Stimulated activated CD8-positive, alpha-beta memory T cell treated with anti-CD3 and anti-CD28 coated beads, Interleukin-7, amount 100 ng/mL, for 1 hour (primary cell): ENCODE results near the gene PARVA.

Source experiments
- DNase-seq, 2 donors: peaks; one replicate each; pipeline ENCODE4 v3.0.0-alpha.2; 2020; ENCODE audit warnings: low read depth in 2 of 2

The PARVA gene

DNA sequence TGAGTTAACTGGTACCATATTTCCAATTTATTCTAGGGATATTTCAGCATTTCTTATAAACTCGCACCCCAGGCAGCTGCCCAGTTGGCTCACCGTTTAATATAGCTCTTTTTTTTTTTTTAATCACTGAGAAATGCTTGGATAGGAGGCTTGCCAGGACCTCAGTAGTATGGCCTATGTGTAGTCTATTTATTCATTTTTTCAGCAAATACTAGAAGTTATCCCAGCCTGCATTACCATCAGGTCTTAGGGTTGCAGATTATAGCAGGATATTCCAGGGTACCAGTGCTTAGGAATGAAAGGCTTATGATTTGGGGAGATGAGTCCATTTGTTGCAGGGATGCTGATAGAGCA, 26.6 kb downstream of the PARVA start:
- DNase-seq = no peak

DNA sequence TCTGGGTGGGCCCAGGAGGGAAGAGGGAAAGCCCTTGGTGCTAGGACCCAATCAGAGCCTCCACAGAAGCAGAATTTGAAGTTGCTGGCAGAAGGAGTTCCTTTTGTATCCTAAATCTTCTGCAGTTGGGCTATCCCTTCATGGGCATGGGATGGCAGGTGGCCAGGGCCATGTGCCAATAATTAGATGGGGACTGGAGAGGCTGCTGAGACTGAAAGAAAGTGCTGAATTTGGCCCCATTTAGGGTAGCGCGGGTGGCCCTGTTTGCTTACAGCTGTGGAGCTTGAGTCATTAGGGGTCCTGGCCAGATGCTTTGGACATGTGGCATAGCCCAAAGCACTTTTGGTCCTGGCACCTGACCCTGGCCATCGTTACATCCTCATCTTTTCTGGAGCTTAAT, 27.1 kb downstream of the PARVA start:
- DNase-seq = no peak

DNA sequence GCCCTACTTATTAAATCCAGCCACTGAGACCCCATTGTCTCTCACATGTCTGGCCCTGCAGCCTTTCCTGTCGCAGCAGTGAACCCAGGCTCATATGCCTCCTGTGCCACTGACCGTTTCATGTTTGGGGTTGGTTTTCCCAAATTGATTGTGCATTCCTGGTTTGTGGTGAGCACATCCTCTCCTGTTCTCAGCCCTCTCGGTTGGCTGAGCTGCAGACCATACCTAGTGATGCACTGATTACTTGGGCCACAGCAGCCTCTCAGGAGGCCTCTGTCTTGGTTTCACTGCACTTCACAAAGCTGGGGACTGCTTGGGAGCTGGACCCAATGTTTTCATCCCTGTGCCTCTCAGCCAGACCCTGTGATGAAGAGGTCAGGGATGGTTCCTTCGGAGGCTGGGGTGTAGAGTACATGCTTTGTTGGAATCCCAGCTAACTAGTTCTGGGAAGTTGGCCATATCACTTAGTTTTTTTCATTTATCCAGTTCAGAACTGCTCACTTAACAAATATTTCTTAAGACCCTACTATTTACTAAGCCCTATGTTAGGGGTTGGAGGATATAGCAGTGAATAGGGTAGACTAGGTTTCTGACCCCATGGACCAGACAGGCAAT, 30.9 kb downstream of the PARVA start:
- no peak for DNase-seq

DNA sequence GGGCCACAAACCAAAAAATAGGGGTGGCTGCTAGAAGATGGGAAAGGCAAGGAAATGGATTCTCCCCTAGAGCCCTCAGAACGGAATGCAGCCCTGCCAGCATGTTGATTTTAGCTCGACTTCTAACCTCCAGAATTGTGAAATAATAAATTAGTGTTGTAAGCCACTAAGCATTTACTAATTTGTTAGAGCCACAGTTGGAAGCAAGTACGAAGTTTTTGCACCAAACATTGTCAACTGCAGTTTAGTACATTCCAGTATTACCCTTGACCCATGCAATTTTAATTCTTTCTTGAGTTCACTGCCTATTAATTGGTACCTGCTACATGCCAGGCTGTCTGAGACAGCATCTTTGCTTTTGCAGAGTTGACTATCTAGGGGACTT, 32.2 kb downstream of the PARVA start:
- no peak for DNase-seq

DNA sequence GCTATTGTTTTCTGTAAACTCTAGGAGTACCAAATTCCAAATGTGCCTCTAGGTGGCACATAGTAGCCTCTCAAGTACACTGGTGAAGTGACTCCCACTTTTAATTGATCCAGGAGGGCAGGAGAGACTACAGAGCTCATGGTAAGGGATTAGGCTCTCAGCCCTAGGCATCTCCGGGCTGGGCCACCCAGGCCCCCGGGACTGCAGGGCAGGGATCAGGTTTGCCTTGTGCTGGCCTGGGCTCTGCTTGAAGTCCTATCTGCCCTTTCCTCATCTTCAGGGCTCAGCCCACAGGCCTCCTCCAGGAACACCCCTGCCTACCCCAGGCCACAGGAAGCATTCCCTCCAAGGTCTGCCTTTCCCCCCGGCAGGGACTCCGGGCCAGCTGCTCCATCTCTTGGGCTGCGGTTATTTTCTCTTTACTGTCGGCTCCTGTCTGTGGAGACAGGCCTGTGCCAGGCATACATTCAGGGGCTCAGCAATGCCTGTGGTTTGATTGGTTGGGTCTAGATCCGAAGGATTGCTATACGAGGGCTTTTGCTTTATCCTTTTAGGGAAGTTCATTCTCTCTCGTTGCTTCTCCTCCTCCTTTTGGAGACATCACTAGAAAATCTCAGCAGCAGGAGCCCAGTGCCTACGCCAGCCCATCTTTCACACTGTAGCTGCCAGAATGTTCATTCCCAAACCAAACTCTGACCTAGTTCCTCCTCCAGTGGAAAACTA, 32.8 kb downstream of the PARVA start:
- no peak for DNase-seq

DNA sequence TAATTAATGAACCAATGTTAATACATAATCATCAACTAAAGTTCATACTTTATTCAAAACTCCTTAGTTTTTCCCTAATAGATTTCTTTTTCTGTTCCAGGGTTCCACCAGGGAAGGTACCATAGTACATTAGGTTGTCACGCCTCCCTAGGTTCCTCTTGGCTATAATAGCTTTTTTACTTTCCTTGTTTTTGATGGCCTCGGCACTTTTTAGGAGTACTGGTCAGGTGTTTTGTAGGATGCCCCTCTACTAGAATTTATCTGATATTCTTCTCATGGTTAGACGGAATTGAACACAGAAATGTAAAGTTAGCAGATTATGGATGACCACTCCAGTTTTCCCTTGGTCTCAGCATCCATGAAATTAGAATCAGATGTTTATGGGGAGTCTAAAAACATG, 34.0 kb downstream of the PARVA start:
- no peak for DNase-seq

DNA sequence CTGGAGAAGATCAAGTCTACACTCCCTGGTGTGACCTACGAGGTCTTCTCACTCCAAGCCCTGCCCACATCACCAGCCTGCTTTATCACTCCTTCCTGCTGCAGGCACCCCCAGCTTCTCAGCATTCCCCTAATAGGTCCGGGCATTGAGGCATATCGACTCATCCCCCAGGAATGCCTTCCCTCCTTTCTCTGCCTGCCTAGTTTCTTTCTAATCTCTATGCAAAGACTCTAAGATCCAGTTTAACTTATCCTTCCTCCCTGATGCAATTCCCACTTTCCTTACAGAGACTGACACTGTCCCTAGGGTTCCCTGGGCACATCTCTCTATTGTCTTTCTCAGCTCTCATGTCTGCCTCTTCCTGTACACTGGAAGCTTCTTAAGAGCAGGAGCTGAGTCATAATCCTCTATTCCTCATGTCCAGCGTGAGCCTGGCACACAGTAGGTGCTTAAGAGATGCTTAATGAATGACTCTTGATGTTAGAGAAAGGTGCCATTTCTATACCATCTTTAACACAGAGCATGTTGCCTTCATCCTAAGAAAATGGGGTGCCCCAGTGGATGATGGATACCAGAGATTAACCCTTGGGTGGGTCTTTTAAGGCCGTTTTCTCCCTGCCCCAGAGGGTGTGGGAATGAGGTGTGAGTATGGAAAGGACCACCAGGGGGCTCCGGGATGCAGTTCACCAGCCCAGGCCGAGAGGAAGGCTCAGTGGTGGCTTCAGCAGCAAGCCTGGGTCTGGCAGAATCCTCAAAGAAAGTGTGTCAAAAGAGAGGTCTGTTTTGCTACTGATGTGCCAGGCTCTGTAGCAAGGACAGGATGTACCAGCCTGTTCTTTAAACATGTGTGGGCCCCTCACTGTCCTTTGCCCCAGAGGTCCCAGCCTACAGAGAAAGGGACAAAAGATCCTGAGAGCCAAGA, 34.7 kb downstream of the PARVA start:
- DNase-seq = no peak

DNA sequence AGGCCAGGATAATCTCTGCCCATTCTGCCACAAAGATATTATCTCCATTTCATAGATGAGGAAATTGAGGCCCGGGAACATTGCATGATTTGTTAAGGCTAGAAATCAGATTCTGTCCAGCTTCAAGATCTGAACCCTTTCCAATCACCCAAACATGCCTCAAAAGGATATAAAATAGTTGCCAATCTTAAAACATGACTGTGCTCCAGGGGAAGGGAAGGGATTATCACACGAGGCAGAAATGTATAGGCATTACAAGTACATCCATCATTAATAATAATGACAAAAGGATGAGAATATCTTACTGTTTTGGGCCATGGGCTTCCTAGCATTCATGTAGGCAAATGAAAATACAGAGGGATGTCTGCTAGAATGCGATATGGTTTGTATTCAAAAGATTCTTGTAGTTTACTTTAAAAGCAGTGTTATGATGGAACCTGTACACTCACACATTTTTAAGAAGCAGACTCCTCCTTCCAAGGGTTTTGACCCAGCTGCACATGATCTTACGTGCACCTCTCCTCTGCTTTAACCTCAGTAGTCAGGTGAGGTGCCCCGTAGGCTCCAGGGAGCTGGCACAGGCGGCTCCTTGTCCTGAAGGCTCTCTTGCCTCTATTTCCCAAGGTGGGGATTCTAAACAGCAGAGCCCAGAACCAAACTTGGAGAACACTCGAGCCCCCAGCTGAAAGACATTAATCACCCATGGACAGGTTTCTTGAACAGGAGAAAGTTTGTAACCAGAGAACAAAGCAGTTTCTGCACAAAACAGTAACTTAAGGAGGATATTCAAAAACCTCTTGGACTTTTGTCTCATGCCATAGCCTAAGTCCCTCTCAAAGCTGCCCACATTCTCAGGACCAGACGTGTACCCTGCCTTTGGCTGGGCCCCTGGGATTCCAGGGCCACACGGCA, 36.0 kb downstream of the PARVA start:
- DNase-seq = no peak

DNA sequence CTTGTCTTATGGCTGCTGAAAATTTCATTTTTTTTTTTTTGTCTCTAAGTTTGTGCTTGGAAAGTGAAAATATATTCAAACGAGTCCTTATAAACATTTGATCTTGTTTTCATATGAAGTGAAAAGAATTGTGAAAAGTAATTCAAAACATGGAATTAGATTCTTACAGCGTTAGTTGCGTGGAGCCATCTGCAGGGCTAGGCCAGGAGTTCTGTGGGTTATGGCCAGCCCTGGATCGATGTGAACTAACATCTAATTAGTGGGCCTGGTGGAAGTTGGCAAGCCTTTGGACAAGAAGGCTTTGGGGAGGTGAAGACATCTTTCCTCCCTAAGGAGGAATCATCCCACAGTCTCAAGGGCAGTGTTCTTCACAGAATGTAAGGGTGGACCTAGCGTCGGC, 37.2 kb downstream of the PARVA start:
- DNase-seq = no peak

DNA sequence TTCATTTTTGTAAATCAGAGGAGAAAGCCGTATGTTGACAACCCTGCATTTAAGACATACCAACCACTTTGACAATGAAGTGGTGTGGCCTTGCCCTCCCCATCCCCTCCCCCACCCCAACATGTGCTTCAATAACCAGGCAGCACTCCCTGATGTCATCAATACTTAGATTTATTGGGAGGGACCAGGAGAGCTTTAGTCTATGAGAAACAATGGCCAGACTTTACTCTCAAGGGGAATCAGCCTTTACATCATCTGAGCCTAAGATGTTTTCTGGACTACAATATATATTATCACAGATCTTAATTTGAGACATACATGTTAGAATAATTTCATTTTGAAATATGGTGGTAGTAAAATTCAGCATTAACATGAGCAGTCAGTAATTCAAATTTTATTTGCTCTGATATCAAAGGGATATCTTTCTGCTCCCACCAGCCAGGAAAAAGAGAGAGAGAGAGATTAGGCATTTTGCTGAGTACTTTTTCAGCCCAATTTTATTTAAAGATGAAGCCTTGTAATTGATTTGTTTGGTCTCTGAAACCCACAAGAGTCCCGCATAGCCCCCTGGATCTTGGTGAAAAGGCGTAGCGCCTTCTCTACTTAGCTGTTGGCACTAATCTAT, 38.1 kb downstream of the PARVA start:
- DNase-seq = no peak

DNA sequence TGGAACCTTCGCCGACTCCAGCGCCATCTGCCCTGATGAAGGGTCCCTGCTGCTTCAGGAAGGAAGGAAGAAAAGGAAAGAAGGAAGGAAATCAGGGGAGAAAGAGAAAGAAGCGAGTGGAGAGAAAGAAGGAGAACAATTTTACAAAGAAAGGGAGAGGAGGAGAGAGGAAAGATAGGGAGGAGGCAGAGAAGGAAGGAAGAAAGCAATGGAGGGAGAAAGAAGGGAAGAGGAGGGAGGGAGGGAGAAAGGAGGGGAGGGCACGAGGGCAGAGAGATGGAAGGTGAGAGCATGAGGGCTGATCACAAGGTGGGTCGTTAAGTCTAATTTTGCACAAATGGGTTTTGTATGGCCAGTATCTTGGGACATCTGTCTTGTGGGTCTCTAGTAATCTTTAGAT, 39.2 kb downstream of the PARVA start:
- no peak for DNase-seq

DNA sequence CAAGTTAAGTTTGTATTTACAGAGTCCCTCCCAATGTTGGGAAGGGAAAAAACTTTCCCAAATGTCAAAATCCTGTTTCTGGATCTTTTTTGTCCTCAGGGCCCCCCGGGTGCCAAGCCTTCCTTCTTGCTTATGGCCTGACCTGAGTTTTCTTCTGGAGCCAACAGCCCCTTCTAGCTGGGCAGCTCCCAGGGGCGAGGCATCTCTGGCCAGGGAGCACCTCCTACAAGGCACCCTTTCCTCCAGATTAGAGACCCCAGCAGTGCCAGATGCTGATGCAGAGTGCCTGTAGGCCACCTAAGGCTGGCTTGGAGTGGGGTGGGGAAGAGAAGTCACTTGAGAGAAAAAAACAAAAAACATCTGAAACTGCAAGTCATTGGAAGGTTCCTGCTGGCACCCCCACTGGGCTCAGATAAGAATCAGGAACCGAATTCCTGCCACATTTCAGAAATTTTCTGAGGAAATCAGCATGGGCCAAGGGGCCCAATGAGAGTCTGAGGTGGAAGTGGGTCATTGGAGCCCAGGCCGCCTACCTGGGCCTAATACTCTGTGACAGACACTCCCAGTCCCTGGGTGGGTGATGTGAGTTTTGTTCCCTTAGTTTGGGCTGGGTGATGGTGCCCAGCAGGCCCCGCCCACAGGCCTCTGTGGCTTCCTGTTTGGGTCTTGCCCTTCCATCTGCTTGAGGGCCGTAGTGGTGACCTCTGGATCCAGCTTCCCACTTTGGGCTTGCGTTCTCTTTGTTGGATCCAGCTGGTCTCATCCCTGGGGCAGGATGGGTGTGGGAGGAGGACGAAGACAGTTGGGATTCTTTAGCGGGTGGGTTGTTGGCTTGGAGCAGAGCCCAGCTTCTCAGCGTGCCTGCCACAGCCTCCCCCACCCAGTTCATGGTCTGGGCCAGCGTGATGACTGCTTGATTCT, 40.6 kb downstream of the PARVA start:
- DNase-seq = no peak

DNA sequence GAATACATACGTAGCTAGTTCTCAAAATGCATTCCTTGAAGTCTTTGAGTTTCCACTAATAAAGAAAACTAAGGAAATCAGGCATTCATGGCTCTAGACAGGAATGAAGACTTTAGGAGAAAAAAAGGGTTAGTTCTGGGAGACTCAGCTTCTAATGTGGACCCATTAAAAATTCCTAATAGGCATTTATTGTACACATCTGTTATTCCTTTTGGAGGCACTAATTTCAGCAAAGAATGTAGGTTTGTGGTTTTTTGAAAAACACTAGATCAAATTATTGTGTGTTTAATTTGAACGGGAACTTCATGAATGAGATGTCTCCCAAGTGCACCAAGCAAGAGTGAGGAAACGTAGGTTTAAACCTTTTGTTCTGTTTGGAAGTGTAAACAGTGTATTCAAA, 42.7 kb downstream of the PARVA start:
- no peak for DNase-seq

DNA sequence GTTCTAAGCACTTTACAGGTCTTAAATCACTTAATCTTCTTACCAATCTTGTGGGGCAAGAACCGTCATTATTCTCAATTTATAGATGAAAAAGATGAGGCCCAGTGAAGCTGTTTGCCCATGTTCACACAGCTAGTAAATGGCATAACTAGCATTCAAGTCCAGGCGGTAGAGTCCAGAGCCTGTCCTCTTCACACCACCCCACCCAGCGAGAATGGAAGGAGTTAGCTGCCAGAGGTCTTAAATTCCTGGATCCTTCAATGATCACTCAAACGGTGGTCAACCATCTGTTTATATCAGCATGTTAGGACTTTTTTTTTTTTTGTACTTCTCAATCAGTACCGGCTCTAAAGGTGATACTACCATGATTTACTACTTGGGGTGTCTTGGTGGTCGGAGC, 43.3 kb downstream of the PARVA start:
- no peak for DNase-seq

DNA sequence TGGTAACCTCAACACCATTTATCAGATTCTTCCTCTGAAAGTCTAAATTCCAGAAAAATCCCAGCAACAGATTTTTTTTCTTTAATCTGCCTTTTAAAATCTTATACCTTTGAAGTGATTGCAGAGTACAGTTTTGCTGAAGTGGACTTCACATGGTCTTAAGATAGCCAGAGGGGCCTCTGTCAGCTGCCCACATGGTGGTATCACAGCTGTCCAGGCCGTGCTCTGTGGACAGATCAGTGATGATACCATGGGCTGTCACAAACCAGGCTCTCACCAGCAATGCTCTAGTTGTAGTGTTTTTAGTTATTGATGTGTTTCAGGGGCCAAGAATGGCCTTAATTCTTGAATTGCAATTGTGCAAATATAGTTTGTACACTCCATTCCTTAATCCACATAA, 44.0 kb downstream of the PARVA start:
- DNase-seq = no peak

DNA sequence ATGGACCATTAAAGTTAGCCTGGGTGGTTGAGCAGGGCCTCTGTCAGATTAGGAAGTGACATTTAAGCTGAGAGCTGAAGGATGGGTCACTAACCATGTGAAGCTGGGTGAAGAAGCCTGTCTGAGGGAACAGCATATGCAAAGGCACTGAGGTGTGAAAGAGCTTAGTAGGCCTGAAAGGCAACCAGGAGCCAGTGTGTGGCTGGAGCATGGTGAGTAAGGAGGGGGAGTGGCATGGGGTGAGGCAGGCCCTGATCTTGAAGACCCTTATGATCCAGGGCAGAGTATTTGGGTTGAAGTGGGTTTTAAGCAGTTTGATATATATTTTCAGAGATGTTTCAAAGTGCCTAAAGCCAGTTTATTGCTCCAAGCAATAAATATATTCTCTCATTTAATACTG, 48.8 kb downstream of the PARVA start:
- no peak for DNase-seq

DNA sequence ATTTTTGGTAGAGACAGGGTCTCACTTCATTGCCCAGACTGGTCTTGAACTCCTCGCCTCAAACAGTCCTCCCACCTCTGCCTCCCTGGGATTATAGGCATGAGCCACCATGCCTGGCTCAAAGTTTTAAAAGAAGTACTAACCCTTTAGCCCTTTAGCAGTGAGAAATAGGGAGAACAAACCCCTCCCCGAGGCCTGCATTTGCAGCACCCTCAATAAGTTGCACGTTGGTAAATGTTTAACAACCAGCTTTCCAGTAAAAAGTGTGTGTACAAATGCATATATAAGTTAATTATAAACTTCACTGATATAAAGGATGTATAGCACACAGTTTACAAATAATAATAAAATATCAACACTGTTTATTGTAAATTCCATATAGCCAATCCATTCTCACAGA, 51.8 kb downstream of the PARVA start:
- no peak for DNase-seq

DNA sequence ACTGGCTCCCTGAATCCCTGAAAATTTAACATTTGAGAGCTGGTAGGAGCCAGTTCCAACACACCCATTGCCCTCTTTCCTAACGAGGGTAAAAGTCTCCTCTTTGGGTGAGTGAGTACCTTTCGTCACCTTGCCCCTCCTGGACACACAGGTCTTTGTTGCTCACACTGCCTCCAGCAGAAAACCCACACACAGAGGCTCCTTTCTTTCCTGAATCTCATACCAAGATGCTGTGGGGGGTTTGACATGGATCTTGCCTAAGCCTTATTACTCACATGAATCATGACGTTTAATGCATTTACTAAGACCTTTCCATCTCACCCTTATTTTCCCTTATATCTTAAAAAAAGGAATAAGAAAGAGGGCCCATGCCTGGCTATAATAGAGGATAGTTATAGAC, 53.0 kb downstream of the PARVA start:
- no peak for DNase-seq

DNA sequence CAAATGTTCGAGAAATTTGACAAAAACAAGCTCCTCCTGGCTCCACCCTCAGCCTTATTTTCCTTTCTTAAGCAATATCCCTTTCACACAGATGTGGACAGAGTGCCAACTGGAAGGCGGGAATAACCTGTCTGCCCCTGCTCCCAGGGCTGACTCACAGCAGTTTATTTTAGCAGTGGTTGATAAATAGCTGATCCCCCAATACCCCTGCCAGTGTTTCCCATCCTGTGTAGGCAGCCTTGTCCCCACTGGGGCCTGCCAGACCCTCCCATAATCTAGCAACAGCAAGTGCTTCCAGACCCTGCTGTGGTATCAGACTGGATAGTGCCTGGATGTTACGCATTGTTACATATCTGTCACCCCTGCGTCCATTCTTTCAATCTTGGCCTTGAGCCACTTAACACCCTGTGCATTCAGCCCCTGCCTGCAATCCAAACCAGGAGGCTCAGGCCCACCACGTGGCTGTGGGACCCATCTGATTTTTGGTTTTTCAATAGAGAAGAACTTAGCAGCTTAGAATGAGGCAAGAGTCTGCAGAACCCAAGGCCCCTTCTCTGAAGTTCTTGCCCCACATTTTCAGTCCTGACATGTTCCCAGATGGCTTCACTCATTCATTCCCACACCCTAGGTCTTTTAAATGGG, 53.7 kb downstream of the PARVA start:
- DNase-seq = no peak

DNA sequence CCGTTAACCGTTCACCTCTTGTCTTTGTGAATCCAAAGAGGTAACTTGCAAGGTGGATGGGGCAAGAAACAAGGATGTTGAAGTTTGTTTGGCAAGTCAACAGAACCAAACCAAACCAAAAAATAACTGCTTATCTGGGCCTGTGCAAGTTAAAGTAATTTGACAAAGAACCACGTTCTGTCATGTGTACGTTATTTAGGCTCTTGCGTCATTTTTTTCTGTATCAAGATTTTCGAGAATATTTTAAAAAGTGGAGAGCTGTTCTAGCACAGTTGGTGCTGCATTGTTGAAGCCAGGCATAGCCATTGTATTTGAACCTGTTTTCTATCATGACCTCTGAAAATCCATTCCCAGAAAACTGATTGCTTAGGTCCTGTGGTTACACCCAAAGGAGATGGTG, 55.1 kb downstream of the PARVA start:
- no peak for DNase-seq
